SK-N-SH (cell line): ENCODE measurements around the gene EPHA6.

ENCODE experiments used
- EP300 ChIP-seq, 2 experiments: IDR thresholded peaks; 2 replicates each; pipeline versions ENCODE4 v1.4.0 to v1.6.1; 2012; ENCODE audit warnings: borderline replicate concordance in 1 of 2, low read depth in 1 of 2, low read length in 1 of 2
- EZH2phosphoT487 ChIP-seq: fragments of 200-600 bp; sonication (generic); IDR thresholded peaks from 2 replicates; pipeline ENCODE4 v1.6.1; 2017; ENCODE audit warnings: low read depth, mixed run types, mild to moderate bottlenecking, antibody characterized with exemption, moderate library complexity, borderline replicate concordance
- FOXJ3 ChIP-seq: sonication (generic); formaldehyde crosslinking; IDR thresholded peaks from 2 replicates; pipeline ENCODE4 v1.5.1; 2020; ENCODE audit warnings: mild to moderate bottlenecking, missing genetic modification reagents
- JUND ChIP-seq: IDR thresholded peaks from 2 replicates; pipeline ENCODE4 v1.4.0; 2012
- NRF1 ChIP-seq: IDR thresholded peaks from 2 replicates; pipeline ENCODE4 v1.6.1; 2012; ENCODE audit warnings: low read depth, mild to moderate bottlenecking, low read length
- POLR2AphosphoS5 ChIP-seq: IDR thresholded peaks from 2 replicates; pipeline ENCODE4 v1.6.1; 2012; ENCODE audit warnings: low read depth, low read length
- RCOR1 ChIP-seq: fragments of 150-350 bp; IDR thresholded peaks from 2 replicates; pipeline ENCODE4 v1.6.1; 2017; ENCODE audit warnings: antibody characterized with exemption, low read length
- RFX5 ChIP-seq: IDR thresholded peaks from 2 replicates; pipeline ENCODE4 v1.6.1; 2012; ENCODE audit warnings: mild to moderate bottlenecking, improper control_type of control experiment, low read length
- RXRA ChIP-seq: IDR thresholded peaks from 2 replicates; pipeline ENCODE4 v1.4.0; 2012; ENCODE audit warnings: low read depth, mild to moderate bottlenecking, borderline replicate concordance
- TCF12 ChIP-seq: IDR thresholded peaks from 2 replicates; pipeline ENCODE4 v1.4.0; 2012
- TEAD4 ChIP-seq: IDR thresholded peaks from 2 replicates; pipeline ENCODE4 v1.4.0; 2012; ENCODE audit warnings: mild to moderate bottlenecking, borderline replicate concordance; ENCODE audit not compliant: insufficient read depth
- YY1 ChIP-seq: IDR thresholded peaks from 2 replicates; pipeline ENCODE4 v1.4.0; 2012; ENCODE audit warnings: low read depth, mild to moderate bottlenecking
- TF ChIP-seq, protein P1 (sequence below): fragments of 200-600 bp; sonication (generic); IDR thresholded peaks from 2 replicates; pipeline ENCODE4 v1.6.1; 2017; ENCODE audit warnings: antibody characterized with exemption, mild to moderate bottlenecking, moderate library complexity
- TF ChIP-seq, protein P2 (sequence below): IDR thresholded peaks from 2 replicates; pipeline ENCODE4 v1.6.1; 2012; ENCODE audit warnings: mild to moderate bottlenecking, low read depth, low read length, moderate library complexity

- TF ChIP-seq NRF1 (no peak), TCF12 (no peak), RXRA (no peak), EP300 (IDR thresholded peaks at IDR 0.05; ENCODE audit: borderline replicate concordance in 1 of 2, low read depth in 1 of 2, low read length in 1 of 2) (no peak), TEAD4 (no peak), RCOR1 (no peak), EZH2phosphoT487 (no peak), YY1 (no peak), FOXJ3 (no peak), JUND (no peak), POLR2AphosphoS5 (no peak), RFX5 (no peak)
- TF ChIP-seq, protein P1, sequence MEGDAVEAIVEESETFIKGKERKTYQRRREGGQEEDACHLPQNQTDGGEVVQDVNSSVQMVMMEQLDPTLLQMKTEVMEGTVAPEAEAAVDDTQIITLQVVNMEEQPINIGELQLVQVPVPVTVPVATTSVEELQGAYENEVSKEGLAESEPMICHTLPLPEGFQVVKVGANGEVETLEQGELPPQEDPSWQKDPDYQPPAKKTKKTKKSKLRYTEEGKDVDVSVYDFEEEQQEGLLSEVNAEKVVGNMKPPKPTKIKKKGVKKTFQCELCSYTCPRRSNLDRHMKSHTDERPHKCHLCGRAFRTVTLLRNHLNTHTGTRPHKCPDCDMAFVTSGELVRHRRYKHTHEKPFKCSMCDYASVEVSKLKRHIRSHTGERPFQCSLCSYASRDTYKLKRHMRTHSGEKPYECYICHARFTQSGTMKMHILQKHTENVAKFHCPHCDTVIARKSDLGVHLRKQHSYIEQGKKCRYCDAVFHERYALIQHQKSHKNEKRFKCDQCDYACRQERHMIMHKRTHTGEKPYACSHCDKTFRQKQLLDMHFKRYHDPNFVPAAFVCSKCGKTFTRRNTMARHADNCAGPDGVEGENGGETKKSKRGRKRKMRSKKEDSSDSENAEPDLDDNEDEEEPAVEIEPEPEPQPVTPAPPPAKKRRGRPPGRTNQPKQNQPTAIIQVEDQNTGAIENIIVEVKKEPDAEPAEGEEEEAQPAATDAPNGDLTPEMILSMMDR: no peak
- TF ChIP-seq, protein P2, sequence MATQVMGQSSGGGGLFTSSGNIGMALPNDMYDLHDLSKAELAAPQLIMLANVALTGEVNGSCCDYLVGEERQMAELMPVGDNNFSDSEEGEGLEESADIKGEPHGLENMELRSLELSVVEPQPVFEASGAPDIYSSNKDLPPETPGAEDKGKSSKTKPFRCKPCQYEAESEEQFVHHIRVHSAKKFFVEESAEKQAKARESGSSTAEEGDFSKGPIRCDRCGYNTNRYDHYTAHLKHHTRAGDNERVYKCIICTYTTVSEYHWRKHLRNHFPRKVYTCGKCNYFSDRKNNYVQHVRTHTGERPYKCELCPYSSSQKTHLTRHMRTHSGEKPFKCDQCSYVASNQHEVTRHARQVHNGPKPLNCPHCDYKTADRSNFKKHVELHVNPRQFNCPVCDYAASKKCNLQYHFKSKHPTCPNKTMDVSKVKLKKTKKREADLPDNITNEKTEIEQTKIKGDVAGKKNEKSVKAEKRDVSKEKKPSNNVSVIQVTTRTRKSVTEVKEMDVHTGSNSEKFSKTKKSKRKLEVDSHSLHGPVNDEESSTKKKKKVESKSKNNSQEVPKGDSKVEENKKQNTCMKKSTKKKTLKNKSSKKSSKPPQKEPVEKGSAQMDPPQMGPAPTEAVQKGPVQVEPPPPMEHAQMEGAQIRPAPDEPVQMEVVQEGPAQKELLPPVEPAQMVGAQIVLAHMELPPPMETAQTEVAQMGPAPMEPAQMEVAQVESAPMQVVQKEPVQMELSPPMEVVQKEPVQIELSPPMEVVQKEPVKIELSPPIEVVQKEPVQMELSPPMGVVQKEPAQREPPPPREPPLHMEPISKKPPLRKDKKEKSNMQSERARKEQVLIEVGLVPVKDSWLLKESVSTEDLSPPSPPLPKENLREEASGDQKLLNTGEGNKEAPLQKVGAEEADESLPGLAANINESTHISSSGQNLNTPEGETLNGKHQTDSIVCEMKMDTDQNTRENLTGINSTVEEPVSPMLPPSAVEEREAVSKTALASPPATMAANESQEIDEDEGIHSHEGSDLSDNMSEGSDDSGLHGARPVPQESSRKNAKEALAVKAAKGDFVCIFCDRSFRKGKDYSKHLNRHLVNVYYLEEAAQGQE: no peak
Observed at GRCh38 chr3:97742036-97742435, 927.6 kb downstream of the EPHA6 start.
